ENCODE measurements around the gene VPS4B.
"Not testable (repeated sequence)": the region's sequence is repeated elsewhere in the genome, so short reads cannot be mapped to it uniquely, and the experiment has no call there.

The VPS4B gene

GRCh38 chr18:63422087-63422863, at the start of gene VPS4B:
Gene VPS4B (minus strand): TSS chr18:63422476. CDS start chr18:63422259, 217 bp downstream.
- Mint-ChIP-seq H3K27me3 (peaks cover 6% of the 10 kb centered on the region), H3K36me3 (peaks cover 2% of the 10 kb centered on the region), H3K9me3 (no peaks in the 10 kb centered on the region), H3K4me1 (peaks cover 31% of the 10 kb centered on the region), H3K4me3 (peak within 1 kb of the TSS; percentile 96), H3K27ac (peak within 1 kb of the TSS; percentile 99)

GRCh38 chr18:63470751-63471150, 48.5 kb upstream of the VPS4B start:
- no peak overlapping the region for H3K4me3 Mint-ChIP-seq
- H3K27me3 Mint-ChIP-seq = peaks cover 8% of the 10 kb centered on the region
- no peaks in the 10 kb centered on the region for H3K9me3 Mint-ChIP-seq
- H3K36me3 Mint-ChIP-seq = no peaks in the 10 kb centered on the region
- no peaks in the 10 kb centered on the region for H3K4me1 Mint-ChIP-seq
- no peak overlapping the region for H3K27ac Mint-ChIP-seq

GRCh38 chr18:63468575-63468974, 46.3 kb upstream of the VPS4B start:
- Mint-ChIP-seq H3K4me1 (no peaks in the 10 kb centered on the region), H3K27me3 (peaks cover 8% of the 10 kb centered on the region), H3K36me3 (no peaks in the 10 kb centered on the region), H3K27ac (no peak overlapping the region), H3K9me3 (no peaks in the 10 kb centered on the region), H3K4me3 (no peak overlapping the region)

- no peaks in the 10 kb centered on the region for H3K9me3 Mint-ChIP-seq
- no peak overlapping the region for H3K27ac Mint-ChIP-seq
- H3K4me1 Mint-ChIP-seq = no peaks in the 10 kb centered on the region
- peaks cover 8% of the 10 kb centered on the region for H3K27me3 Mint-ChIP-seq
- H3K36me3 Mint-ChIP-seq = no peaks in the 10 kb centered on the region
- H3K4me3 Mint-ChIP-seq = no peak overlapping the region
Observed at GRCh38 chr18:63467699-63468098, 45.4 kb upstream of the VPS4B start.

GRCh38 chr18:63465059-63465458, 42.8 kb upstream of the VPS4B start:
- Mint-ChIP-seq H3K27me3 (peaks cover 5% of the 10 kb centered on the region), H3K27ac (no peak overlapping the region), H3K36me3 (no peaks in the 10 kb centered on the region), H3K4me3 (no peak overlapping the region), H3K9me3 (no peaks in the 10 kb centered on the region), H3K4me1 (no peaks in the 10 kb centered on the region)

GRCh38 chr18:63464434-63464833, 42.2 kb upstream of the VPS4B start:
- no peaks in the 10 kb centered on the region for H3K4me1 Mint-ChIP-seq
- H3K4me3 Mint-ChIP-seq = no peak overlapping the region
- H3K36me3 Mint-ChIP-seq = no peaks in the 10 kb centered on the region
- H3K27me3 Mint-ChIP-seq = peaks cover 5% of the 10 kb centered on the region
- H3K27ac Mint-ChIP-seq = no peak overlapping the region
- H3K9me3 Mint-ChIP-seq = no peaks in the 10 kb centered on the region

GRCh38 chr18:63460414-63460813, 38.1 kb upstream of the VPS4B start:
- Mint-ChIP-seq H3K4me3 (no peak overlapping the region), H3K27ac (no peak overlapping the region), H3K4me1 (no peaks in the 10 kb centered on the region), H3K27me3 (peaks cover 3% of the 10 kb centered on the region), H3K36me3 (no peaks in the 10 kb centered on the region), H3K9me3 (no peaks in the 10 kb centered on the region)

GRCh38 chr18:63457977-63458376, 35.7 kb upstream of the VPS4B start:
- no peak overlapping the region for H3K4me3 Mint-ChIP-seq
- no peak overlapping the region for H3K27ac Mint-ChIP-seq
- no peaks in the 10 kb centered on the region for H3K9me3 Mint-ChIP-seq
- H3K4me1 Mint-ChIP-seq = no peaks in the 10 kb centered on the region
- H3K36me3 Mint-ChIP-seq = no peaks in the 10 kb centered on the region
- H3K27me3 Mint-ChIP-seq = peaks cover 1% of the 10 kb centered on the region

- no peaks in the 10 kb centered on the region for H3K36me3 Mint-ChIP-seq
- H3K9me3 Mint-ChIP-seq = no peaks in the 10 kb centered on the region
- no peaks in the 10 kb centered on the region for H3K27me3 Mint-ChIP-seq
- H3K27ac Mint-ChIP-seq = no peak overlapping the region
- no peaks in the 10 kb centered on the region for H3K4me1 Mint-ChIP-seq
- H3K4me3 Mint-ChIP-seq = no peak overlapping the region
Observed at GRCh38 chr18:63454497-63454896, 32.2 kb upstream of the VPS4B start.

- H3K27ac Mint-ChIP-seq, H3K27me3 Mint-ChIP-seq, H3K4me1 Mint-ChIP-seq, H3K36me3 Mint-ChIP-seq, H3K4me3 Mint-ChIP-seq, H3K9me3 Mint-ChIP-seq: not testable (repeated sequence)
Observed at GRCh38 chr18:63452751-63453150, 30.5 kb upstream of the VPS4B start.

- Mint-ChIP-seq H3K27me3 (no peaks in the 10 kb centered on the region), H3K4me3 (no peak overlapping the region), H3K9me3 (no peaks in the 10 kb centered on the region), H3K36me3 (no peaks in the 10 kb centered on the region), H3K27ac (no peak overlapping the region), H3K4me1 (no peaks in the 10 kb centered on the region)
Observed at GRCh38 chr18:63451799-63452660, 29.8 kb upstream of the VPS4B start.

GRCh38 chr18:63449426-63449825, 27.1 kb upstream of the VPS4B start:
- H3K4me3 Mint-ChIP-seq = no peak overlapping the region
- H3K27me3 Mint-ChIP-seq = no peaks in the 10 kb centered on the region
- H3K27ac Mint-ChIP-seq = no peak overlapping the region
- no peaks in the 10 kb centered on the region for H3K36me3 Mint-ChIP-seq
- H3K9me3 Mint-ChIP-seq = no peaks in the 10 kb centered on the region
- no peaks in the 10 kb centered on the region for H3K4me1 Mint-ChIP-seq

- no peaks in the 10 kb centered on the region for H3K9me3 Mint-ChIP-seq
- no peak overlapping the region for H3K4me3 Mint-ChIP-seq
- H3K36me3 Mint-ChIP-seq = no peaks in the 10 kb centered on the region
- no peak overlapping the region for H3K27ac Mint-ChIP-seq
- H3K27me3 Mint-ChIP-seq = no peaks in the 10 kb centered on the region
- no peaks in the 10 kb centered on the region for H3K4me1 Mint-ChIP-seq
Observed at GRCh38 chr18:63447066-63447465, 24.8 kb upstream of the VPS4B start.

- H3K9me3 Mint-ChIP-seq = no peaks in the 10 kb centered on the region
- no peak overlapping the region for H3K27ac Mint-ChIP-seq
- no peaks in the 10 kb centered on the region for H3K27me3 Mint-ChIP-seq
- H3K36me3 Mint-ChIP-seq = no peaks in the 10 kb centered on the region
- no peaks in the 10 kb centered on the region for H3K4me1 Mint-ChIP-seq
- H3K4me3 Mint-ChIP-seq = no peak overlapping the region
Observed at GRCh38 chr18:63446266-63446665, 24.0 kb upstream of the VPS4B start.

GRCh38 chr18:63445037-63445436, 22.8 kb upstream of the VPS4B start:
- H3K27me3 Mint-ChIP-seq = no peaks in the 10 kb centered on the region
- no peaks in the 10 kb centered on the region for H3K9me3 Mint-ChIP-seq
- no peak overlapping the region for H3K4me3 Mint-ChIP-seq
- no peaks in the 10 kb centered on the region for H3K36me3 Mint-ChIP-seq
- H3K4me1 Mint-ChIP-seq = no peaks in the 10 kb centered on the region
- H3K27ac Mint-ChIP-seq = no peak overlapping the region

GRCh38 chr18:63444580-63444979, 22.3 kb upstream of the VPS4B start:
- H3K9me3 Mint-ChIP-seq = no peaks in the 10 kb centered on the region
- no peaks in the 10 kb centered on the region for H3K4me1 Mint-ChIP-seq
- H3K27ac Mint-ChIP-seq = no peak overlapping the region
- H3K4me3 Mint-ChIP-seq = no peak overlapping the region
- no peaks in the 10 kb centered on the region for H3K36me3 Mint-ChIP-seq
- no peaks in the 10 kb centered on the region for H3K27me3 Mint-ChIP-seq

Data from activated naive CD4-positive, alpha-beta T cell treated with anti-CD3 and anti-CD28 coated beads, Interleukin-2, amount 50 U/mL, for 24 hours (primary cell).